Measurements from ENCODE around the gene IQSEC1.

DNA sequence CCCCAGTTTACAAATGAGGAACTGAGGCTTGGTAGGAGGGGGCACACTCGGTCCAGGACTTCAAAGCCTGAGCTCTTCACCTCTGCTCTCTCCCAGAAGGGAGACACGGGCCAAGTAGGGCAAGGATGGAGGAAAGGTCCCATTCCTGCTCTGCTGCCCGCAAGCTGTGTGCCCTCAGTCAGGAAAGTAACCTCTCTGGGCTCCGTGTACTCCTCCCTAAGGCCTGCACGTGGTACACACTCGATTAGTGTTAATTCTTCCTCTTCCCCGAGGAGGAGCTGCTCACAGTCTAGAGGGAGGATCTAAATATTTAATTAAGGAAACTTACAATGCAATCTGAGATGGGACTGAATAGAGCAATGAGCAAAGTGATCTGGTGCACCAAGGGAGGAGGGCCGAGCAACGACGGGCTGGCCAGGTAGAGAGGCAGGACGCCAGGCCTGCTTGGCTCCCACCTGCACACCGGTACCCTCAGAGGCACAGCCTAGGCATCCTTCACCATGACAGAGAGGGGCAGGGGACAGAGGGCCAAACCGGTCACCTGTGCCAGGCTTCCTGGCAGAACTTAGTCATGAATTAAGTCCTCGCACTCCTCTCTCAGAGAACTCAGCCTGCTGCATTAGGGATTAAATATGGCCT is 47.2 kb upstream of the IQSEC1 start:
- TF ChIP-seq GATA2 (IDR thresholded peaks at IDR 0.05; ENCODE audit: low read depth, low read length) (no peak), GATA3 (IDR thresholded peaks at IDR 0.05; ENCODE audit: low read depth, low read length) (no peak)
